HG03439 (cell line): Measurements from ENCODE around the gene CBFB.
"Not testable (repeated sequence)": the region's sequence is repeated elsewhere in the genome, so short reads cannot be mapped to it uniquely, and the experiment has no call there.

ENCODE experiments used
- ATAC-seq: cut with Tn5 transposase; IDR thresholded peaks from one replicate; pipeline ENCODE4 v1.9.1; 2021; ENCODE audit warnings: mild to moderate bottlenecking, moderate library complexity; ENCODE audit not compliant: unreplicated experiment

The CBFB gene

GRCh38 chr16:67120025-67120424 is 91.1 kb downstream of the CBFB start:
- no peak for ATAC-seq

GRCh38 chr16:67122799-67123198 is 93.8 kb downstream of the CBFB start:
- ATAC-seq, result not testable (repeated sequence)

DNA sequence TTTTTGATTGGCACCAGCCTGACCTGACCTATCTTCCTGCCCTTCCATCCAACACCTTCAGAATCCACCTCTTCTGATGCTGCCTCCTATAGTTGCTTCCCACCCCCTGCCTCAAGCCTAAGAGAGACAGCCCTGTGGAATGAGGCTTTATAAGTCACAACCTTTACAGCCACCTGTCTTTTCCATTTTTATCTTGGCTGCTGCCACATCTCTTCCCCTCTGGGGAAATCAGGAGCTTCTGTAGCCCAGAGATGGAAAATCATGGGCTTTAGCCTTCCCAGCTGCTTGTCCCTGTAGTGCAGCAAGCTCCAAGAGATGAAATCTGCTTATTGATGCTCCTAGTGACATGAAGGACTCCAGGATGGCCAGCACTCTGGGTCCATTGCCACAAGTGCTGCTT is 99.5 kb downstream of the CBFB start:
- ATAC-seq, result no peak

DNA sequence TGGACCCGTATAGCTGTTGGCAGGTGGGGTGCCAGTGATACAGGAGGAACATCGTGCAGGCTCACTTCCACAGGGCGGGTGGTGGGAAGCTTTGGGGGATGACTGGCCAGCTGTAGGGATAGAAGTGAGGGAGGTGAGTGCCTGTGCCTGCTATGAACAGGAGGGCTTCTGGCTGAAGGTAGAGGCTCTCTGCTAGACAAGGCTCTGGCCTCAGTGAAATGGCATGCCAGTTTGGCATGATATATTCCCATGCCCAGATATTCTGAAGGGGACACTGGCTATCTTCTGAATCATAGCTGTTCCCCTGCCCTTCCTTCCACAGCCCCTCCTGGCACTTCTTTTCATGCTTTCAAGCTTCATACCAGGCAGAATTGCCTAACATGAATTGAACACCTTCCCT is 99.9 kb downstream of the CBFB start:
- ATAC-seq, result no peak

GRCh38 chr16:67129422-67129821 is 100.5 kb downstream of the CBFB start:
- no peak for ATAC-seq

GRCh38 chr16:67137605-67138004 is 108.7 kb downstream of the CBFB start:
- no peak for ATAC-seq

- ATAC-seq, result no peak
Observed at GRCh38 chr16:67141391-67141790, 112.4 kb downstream of the CBFB start.

GRCh38 chr16:67142342-67142741 is 113.4 kb downstream of the CBFB start:
- ATAC-seq, result no peak

GRCh38 chr16:67144943-67145342 is 116.0 kb downstream of the CBFB start:
- ATAC-seq, result no peak

DNA sequence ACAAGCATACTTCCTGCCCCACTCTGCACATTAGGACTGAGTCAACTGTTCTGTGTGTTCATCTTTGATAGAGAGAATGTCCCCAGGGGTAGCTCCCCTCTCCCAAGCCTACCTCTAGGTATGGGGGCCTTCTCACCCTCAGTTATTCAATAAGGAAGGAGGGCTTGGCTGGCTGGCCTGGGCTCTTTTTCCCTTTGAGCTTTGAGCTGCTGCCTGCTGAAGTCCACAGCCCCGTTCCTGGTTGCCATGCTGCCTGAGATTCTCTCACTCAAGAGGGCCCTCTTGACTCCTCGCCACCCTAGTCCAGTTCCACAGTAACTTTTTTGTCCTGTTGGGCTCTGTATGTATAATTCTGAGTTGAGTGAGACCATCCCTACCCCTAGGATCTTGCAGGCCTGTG is 116.8 kb downstream of the CBFB start:
- no peak for ATAC-seq

GRCh38 chr16:67146523-67147357 is 117.8 kb downstream of the CBFB start:
- ATAC-seq, result no peak

DNA sequence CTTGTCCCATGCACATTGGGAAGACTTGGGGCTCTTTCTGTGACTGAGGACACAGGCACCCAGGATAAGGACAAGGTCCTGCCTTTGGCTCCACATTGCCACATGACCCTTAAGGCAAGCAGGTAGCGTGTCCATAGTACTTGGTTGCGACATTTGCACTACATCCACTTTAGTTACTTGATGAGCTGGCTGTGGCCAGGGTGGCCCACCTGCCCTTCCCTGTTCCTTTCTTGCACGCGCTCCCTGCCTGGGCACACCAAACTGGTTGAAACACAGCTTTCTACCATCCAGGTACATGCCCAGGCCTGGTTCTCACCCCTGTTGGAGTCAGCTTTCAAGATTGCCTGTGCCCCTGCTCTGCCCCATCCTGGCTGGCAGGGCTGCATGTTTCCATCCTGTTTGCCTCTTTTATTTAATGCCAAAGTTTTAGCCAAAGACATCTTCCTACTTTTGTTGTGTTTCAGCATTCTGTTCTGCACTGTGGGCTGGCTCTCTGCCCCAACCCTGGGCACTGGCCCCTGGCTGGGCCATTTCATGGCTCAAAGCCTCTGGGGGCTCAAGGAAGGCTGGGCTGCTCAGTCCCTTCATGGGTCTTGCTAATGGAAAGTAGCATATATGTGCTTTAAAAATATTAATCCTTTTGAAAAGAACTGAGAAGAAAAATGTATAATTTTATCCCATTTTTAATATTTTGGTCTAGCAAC is 118.6 kb downstream of the CBFB start:
- ATAC-seq, result no peak

- ATAC-seq, result no peak
Observed at GRCh38 chr16:67148221-67148620, 119.3 kb downstream of the CBFB start.

DNA sequence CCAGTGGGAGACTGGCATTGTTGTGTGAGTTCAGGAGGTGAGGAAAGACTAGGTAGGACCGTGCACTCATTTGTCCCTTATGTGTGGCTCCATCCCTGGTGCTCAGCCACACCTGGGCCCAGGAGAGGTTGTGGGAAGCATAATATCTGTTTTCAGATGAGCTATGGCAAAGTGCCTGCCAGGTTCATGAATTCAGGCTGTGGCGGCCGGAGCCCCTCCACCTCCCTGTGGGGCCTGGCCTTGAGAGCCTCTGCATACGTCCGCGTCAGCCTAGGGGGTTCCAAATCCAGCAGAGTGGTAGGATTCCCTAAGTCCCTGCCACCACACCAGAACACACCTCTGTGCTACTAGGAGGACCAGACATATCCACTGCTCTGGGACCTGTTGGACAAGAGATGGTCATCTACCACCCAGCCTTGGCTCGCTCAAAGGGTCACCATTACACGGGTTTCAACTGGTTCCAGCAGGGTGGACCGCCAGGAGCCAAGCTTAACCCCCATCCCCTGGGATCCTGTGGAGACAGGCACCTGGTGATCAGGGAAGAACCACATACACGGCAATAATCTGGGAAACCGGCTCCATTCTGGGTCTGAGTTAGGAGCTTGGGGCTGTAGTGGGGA is 119.8 kb downstream of the CBFB start:
- ATAC-seq, result no peak

- ATAC-seq, result no peak
Observed at GRCh38 chr16:67149276-67150046, 120.5 kb downstream of the CBFB start.

DNA sequence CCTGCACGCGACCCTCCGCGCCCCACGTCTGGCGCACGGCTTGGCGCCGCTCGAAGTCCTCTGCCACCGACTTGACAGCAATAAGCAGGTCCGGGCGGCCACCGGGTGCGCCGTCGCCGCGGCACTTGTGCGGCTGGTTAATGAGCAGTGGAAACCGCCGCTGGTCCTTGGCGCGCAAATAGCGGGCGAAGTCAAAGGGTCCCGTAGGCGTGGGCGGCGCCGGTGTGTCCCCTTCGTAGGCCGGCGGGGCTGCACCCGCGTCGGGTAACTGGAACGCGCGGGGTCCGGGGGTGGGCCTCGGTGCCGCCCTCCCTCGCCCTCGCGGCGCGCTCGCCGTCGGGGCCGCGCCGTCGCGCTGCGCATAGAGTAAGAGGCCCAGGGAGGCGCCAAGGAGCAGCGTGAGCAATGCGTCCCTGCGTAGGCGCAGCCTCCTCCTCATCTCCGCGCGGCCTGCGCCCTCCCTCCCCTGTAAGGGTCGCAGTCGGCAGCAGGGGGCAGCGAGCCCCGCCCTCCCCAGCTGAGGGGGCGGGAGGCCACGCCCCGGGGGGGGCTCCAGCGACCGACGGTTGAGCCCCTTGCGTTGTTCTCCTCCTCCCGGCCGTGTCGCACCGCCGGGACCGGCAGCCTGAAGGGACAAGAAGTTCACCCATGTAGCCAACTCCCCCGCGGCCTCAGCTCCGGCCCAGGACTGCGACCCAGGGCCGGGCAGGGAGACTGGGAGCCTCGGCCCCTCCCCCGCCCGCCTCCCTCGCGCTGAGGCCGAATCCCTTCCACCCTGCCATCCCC is 121.3 kb downstream of the CBFB start:
- no peak for ATAC-seq
